WI38 (cell line): ENCODE data around the gene ENPP1.

Experiments
- H3K4me3 ChIP-seq: 2 replicates; pipeline ENCODE4 v1.5.1; 2011; ENCODE audit warnings: low read depth, mild to moderate bottlenecking, control low read depth, low read length
- CTCF ChIP-seq: IDR thresholded peaks from 2 replicates; pipeline ENCODE4 v1.5.1; 2012; ENCODE audit warnings: low read depth, mild to moderate bottlenecking, control low read depth, low read length

ENPP1 gene

GRCh38 chr6:131920656-131921055, 112.8 kb downstream of the ENPP1 start:
- no peak for TF ChIP-seq CTCF
- H3K4me3 ChIP-seq = no peak overlapping the region

- no peak overlapping the region for H3K4me3 ChIP-seq
- TF ChIP-seq CTCF = 0 out of 2 replicates have a peak, but pooled peaks have one; percentile 41
Measured at GRCh38 chr6:131923356-131923755, 115.5 kb downstream of the ENPP1 start.

- TF ChIP-seq CTCF = peak; percentile 34; the same call in 1 of the 2 replicates
- H3K4me3 ChIP-seq = no peak overlapping the region
Measured at GRCh38 chr6:131924881-131925474, 117.2 kb downstream of the ENPP1 start.

GRCh38 chr6:131929264-131929663, 121.4 kb downstream of the ENPP1 start:
- no peak for TF ChIP-seq CTCF
- no peak overlapping the region for H3K4me3 ChIP-seq

GRCh38 chr6:131929976-131930375, 122.2 kb downstream of the ENPP1 start:
- TF ChIP-seq CTCF = no peak
- H3K4me3 ChIP-seq = no peak overlapping the region

GRCh38 chr6:131931063-131931750, 123.4 kb downstream of the ENPP1 start:
- no peak overlapping the region for H3K4me3 ChIP-seq
- no peak for TF ChIP-seq CTCF

GRCh38 chr6:131936156-131936555, 128.3 kb downstream of the ENPP1 start:
- TF ChIP-seq CTCF = no peak
- no peak overlapping the region for H3K4me3 ChIP-seq
